HG02623 (cell line): ENCODE measurements around the gene CD36.
"Not testable (repeated sequence)": the region's sequence is repeated elsewhere in the genome, so short reads cannot be mapped to it uniquely, and the experiment has no call there.

Experiments used
- ATAC-seq: cut with Tn5 transposase; IDR thresholded peaks from one replicate; pipeline ENCODE4 v1.9.1; 2021; ENCODE audit warnings: moderate library complexity; ENCODE audit not compliant: unreplicated experiment

CD36 gene

DNA sequence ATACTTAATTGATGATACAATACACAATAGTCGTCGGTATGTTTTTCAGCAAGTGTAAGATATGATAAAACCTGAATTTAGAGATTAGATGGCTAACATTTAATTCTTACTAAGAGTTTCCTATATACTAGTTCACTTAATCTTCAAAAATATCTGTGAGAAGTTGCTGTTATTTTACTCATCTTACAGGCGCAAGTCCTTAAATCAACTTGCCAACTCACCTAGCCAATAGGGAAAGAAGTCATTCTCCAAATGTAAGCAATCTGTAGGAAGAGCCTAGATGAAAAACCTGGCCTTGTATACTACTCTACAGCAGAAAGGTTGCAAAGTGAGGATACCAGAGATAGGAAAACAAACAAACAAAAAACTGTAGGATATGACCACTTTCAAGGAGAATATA lies 10.6 kb downstream of the CD36 start:
- ATAC-seq, result no peak

GRCh38 chr7:80650030-80650429 lies 11.6 kb downstream of the CD36 start:
- ATAC-seq, result no peak

- no peak for ATAC-seq
Measured at GRCh38 chr7:80651471-80651870, 13.0 kb downstream of the CD36 start.

GRCh38 chr7:80653244-80653643 lies 14.8 kb downstream of the CD36 start:
- ATAC-seq, result no peak

GRCh38 chr7:80654887-80655340 lies 16.5 kb downstream of the CD36 start:
- ATAC-seq, result no peak

- ATAC-seq, result no peak
Measured at GRCh38 chr7:80656029-80656428, 17.6 kb downstream of the CD36 start.

DNA sequence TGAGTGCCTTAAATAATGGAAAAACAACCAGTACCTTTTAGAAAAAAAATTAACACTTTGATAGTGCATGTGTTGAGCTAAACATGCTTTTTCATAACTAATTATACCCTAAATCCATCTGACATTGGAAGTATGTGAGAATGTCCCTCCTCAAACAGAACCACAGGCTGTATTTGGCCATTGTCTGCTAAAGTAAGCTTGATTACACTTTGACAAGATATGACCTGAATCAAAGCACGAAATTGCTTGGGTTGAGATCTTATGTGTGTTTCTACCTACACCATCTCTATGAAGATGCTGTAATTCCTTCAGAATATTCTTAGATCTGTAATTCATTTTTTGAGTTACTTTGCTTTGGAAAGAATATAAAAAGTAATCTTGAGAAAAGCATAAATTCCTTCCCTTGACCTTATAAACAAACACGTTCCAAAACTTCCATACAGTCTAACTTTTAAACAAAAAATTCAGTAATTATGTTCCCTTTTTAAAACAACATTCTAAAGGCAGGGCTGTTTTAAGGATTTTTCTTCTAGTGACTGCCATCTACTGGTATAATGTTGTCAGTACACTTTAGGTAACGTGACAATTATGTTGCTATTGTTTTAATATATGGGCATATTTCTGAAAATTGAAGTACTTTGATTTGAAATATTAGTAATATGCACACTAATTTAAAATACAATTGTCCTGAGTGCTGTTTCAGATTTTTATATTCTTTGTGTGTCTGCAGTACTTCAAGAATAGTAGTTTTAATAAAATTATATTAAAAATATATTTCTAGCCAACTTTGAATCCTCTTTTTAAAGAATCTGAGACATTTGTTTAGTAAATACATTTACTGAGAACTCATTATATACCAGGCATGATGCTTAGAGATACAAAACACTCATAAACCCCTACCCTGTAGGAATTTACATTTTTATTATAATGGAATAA lies 20.9 kb downstream of the CD36 start:
- no peak for ATAC-seq

- ATAC-seq, result no peak
Measured at GRCh38 chr7:80660939-80661338, 22.5 kb downstream of the CD36 start.

- no peak for ATAC-seq
Measured at GRCh38 chr7:80661729-80662128, 23.3 kb downstream of the CD36 start.

DNA sequence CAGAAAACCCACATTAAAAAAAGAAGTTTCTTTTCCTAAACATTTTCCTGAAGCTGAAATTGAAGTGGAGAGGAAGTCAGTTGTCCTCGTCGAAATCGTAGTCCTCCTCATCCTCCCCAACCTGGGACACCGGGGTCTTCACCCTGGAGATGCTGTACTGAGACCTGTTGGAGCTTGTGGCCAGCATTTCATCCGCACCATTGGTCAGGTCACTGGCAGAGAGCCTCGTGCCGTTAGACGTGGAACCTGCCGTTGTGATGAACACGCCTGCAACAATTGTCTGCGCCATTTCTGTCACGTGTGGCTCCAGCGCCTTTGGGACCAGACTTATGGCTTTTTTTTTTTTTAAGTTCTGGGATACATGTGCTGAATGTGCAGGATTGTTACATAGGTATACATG lies 23.8 kb downstream of the CD36 start:
- ATAC-seq, result no peak

- ATAC-seq, result no peak
Measured at GRCh38 chr7:80665526-80665925, 27.1 kb downstream of the CD36 start.

GRCh38 chr7:80666376-80666775 lies 27.9 kb downstream of the CD36 start:
- no peak for ATAC-seq

DNA sequence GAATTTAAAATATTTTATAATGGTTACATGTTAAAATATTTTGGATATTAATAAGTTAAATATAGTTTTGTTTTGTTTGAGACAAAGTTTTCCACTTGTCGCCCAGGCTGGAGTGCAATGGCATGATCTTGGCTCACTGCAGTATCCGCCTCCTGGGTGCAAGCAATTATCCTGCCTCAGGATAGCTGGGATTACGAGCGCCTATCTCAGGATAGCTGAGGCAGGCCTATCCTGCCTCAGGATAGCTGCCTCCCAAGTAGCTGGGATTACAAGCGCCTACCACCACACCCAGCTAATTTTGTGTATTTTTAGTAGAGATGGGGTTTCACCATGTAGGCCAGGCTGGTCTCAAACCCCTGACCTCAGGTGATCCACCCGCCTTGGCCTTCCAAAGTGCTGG lies 30.9 kb downstream of the CD36 start:
- not testable (repeated sequence) for ATAC-seq

DNA sequence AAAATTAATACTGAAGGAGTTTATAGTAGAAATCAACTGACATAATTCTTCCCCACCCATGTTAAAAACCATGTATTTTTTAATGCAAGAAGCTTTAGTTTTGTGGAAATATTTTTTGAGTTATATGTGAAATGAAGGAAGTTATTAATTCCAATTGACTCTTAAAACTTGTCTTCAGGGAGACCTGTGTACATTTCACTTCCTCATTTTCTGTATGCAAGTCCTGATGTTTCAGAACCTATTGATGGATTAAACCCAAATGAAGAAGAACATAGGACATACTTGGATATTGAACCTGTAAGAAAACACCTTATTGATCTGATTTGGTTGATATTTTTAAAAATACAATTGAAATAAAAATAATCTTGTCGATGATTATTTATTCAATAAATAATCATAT lies 33.3 kb downstream of the CD36 start:
- no peak for ATAC-seq

- ATAC-seq, result no peak
Measured at GRCh38 chr7:80675090-80675489, 36.6 kb downstream of the CD36 start.

DNA sequence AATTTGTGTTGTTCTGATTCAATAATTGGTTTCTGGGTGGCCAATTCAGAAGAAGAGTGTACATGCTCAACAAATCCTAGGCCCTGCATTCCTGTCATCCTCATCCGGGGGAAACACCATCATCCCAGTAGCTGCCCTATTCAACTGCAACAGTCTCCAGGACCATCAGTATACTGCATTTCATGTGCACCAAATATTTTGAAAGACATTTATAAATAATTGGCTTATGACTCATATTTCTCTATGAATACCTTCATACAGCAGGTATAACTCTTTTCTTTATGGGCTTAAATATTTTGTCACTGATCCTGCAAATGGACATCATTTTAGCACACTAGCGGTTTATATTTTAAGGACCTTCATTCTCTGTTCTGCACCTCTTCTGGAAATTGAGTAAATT lies 38.0 kb downstream of the CD36 start:
- ATAC-seq, result no peak

GRCh38 chr7:80677629-80678028 lies 39.2 kb downstream of the CD36 start:
- no peak for ATAC-seq

DNA sequence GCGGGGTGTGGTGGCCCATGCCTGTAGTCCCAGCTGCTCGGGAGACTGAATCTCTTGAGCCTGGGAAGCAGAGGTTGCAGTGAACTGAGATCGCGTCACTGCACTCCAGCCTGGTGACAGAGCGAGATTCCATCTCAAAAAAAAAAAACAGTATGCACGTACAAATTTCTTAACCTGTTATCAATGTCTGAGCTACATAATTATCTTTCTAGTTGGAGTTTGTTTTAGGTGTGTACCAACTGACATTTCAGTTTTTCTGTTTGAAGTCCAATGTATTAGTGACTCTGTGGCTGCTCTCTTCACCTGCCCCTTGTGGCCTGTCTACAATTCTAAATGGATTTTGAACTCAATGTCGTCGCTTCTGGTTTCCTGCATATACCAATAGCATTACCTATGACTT lies 40.3 kb downstream of the CD36 start:
- no peak for ATAC-seq

- no peak for ATAC-seq
Measured at GRCh38 chr7:80679921-80680907, 41.8 kb downstream of the CD36 start.

DNA sequence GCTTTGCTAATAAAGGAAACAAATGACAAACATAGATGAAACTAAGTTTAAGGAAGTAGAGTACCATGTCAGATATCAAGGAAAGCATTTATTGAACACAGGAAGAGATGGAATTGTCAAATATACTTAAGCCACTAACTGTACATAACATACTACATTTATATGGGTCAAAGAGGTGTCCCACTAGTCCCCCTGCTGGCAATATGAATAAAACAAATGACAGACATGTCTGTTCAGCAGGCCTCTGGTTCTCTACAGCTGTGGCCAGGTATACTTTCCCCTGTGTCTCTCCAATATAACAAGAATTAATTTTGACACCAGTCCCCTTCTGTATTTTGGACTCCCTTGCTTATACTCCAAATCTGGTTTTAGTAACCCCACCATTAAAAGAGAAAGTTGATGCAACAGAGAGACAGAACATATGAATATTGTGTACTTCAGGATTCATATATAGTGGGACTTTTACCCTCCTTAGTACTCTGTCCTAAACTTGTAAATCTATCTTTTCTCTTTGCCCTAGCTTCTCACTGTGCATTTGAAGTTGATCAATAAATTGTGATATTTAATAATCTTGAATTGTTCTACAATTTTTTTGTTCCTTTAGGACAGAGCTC lies 42.9 kb downstream of the CD36 start:
- ATAC-seq, result no peak

- no peak for ATAC-seq
Measured at GRCh38 chr7:80682744-80683143, 44.3 kb downstream of the CD36 start.
